HG03432 (cell line): ENCODE measurements around the gene DPP6.
"Not testable (repeated sequence)": the region's sequence is repeated elsewhere in the genome, so short reads cannot be mapped to it uniquely, and the experiment has no call there.

Experiments
- ATAC-seq: cut with Tn5 transposase; IDR thresholded peaks from one replicate; pipeline ENCODE4 v1.9.1; 2021; ENCODE audit warnings: mild to moderate bottlenecking, moderate library complexity; ENCODE audit not compliant: unreplicated experiment

Gene DPP6

GRCh38 chr7:154646126-154647013, 594.2 kb downstream of the DPP6 start:
- ATAC-seq, result no peak

GRCh38 chr7:154647625-154648024, 595.4 kb downstream of the DPP6 start:
- no peak for ATAC-seq

GRCh38 chr7:154649015-154649414, 596.8 kb downstream of the DPP6 start:
- no peak for ATAC-seq

- ATAC-seq, result no peak
These were observed 597.2 kb downstream of the DPP6 start for GRCh38 chr7:154649434-154649833.

GRCh38 chr7:154650275-154650674, 598.1 kb downstream of the DPP6 start:
- no peak for ATAC-seq

GRCh38 chr7:154651501-154651900, 599.3 kb downstream of the DPP6 start:
- no peak for ATAC-seq

GRCh38 chr7:154652564-154652963, 600.4 kb downstream of the DPP6 start:
- no peak for ATAC-seq

- no peak for ATAC-seq
These were observed 601.1 kb downstream of the DPP6 start for GRCh38 chr7:154653281-154653680.

GRCh38 chr7:154656618-154657017, 604.4 kb downstream of the DPP6 start:
- no peak for ATAC-seq

GRCh38 chr7:154666768-154667167, 614.6 kb downstream of the DPP6 start:
- no peak for ATAC-seq

GRCh38 chr7:154672659-154673415, 620.6 kb downstream of the DPP6 start:
- no peak for ATAC-seq

- ATAC-seq, result no peak
These were observed 622.0 kb downstream of the DPP6 start for GRCh38 chr7:154674191-154674590.

GRCh38 chr7:154675560-154675959, 623.4 kb downstream of the DPP6 start:
- ATAC-seq, result no peak

GRCh38 chr7:154676033-154676421, 623.8 kb downstream of the DPP6 start:
- ATAC-seq, result not testable (repeated sequence)

- no peak for ATAC-seq
These were observed 624.4 kb downstream of the DPP6 start for GRCh38 chr7:154676422-154677073.

- no peak for ATAC-seq
These were observed 625.3 kb downstream of the DPP6 start for GRCh38 chr7:154677454-154677853.

- not testable (repeated sequence) for ATAC-seq
These were observed 625.9 kb downstream of the DPP6 start for GRCh38 chr7:154678001-154678550.

GRCh38 chr7:154679379-154680053, 627.3 kb downstream of the DPP6 start:
- ATAC-seq, result no peak

GRCh38 chr7:154680894-154681659, 628.9 kb downstream of the DPP6 start:
- ATAC-seq, result no peak

GRCh38 chr7:154682003-154682402, 629.8 kb downstream of the DPP6 start:
- ATAC-seq, result no peak
